ENCODE measurements around the gene CFAP206.
"Not testable (repeated sequence)": the region's sequence is repeated elsewhere in the genome, so short reads cannot be mapped to it uniquely, and the experiment has no call there.

The CFAP206 gene

DNA sequence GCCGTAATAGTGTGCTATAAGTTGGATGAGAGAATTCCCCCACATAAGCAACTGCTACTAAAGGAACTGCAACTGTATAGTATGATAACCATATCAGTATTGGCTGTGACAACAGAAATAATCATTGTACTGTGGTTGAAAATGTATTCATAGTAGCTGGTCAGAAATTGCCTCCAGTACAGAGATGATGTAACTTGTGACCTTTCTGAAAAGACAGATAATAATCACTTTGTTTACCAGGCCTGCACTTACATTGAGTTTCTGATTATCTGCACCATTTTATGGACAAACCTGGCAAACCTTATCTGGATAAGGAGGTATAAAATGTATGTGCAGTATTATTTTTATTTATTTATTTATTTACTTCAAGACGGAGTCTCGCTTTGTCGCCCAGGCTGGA, 19.0 kb downstream of the CFAP206 start:
- no peak for DNase-seq

DNA sequence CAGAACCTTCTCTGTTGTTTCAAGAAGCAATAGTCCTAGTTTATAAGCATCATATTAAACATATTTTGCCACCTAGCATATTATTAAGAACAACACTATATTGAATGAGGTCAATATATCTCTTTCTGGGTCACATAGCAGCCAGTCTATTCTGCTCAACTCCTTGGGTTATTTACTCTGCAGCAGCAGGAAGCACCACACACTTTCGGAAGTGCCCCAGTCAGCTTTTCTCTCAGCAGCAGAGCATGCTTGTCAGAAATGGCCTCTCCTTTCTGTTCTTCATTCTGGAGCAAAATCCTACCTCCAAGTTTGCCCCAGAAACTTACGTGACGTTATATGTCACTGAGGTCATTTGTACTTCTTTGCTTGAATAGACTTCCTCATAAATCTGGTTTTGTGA, 22.7 kb downstream of the CFAP206 start:
- DNase-seq: no peak

GRCh38 chr6:87431263-87431662, 23.5 kb downstream of the CFAP206 start:
- DNase-seq: no peak

DNA sequence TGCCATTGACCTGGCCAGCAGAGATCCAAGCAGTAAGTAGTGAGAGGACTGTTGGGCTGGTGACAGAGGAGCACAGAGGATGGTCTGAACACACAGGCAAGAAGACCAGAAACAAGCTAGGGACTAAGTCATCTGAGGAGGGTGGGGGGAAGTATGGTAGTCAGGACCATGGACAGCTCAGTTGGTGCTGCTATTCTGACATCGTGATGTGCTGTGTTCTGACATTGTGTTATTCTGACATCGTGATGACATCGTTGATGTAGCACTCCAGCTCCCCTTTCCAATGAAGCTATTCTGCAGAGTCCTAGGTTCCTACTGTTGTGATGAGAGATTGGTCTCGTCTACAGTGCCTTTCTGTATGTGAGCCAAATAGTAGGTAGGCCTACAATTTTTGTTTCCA, 28.7 kb downstream of the CFAP206 start:
- DNase-seq: no peak

DNA sequence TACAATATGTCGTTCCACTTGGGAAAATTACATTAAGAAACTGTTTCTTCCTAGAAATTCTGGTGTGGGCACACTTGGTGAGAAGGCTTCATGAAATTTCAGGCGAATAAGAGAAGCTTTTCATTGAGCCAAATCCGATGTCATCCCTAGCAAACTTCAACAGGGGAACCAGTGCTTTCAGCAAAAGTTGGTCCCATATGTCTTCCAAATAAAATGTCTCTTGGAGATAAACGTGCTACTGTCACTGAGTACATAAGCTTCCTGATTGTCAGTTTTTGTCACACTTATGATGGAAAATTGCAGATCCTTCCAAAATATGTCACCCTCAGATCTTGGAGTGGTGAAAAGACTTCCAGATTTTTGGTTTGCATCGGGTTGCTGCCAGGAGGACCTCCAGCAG, 33.9 kb downstream of the CFAP206 start:
- no peak for DNase-seq

- no peak for DNase-seq
These were observed 36.6 kb downstream of the CFAP206 start for GRCh38 chr6:87444362-87444761.

DNA sequence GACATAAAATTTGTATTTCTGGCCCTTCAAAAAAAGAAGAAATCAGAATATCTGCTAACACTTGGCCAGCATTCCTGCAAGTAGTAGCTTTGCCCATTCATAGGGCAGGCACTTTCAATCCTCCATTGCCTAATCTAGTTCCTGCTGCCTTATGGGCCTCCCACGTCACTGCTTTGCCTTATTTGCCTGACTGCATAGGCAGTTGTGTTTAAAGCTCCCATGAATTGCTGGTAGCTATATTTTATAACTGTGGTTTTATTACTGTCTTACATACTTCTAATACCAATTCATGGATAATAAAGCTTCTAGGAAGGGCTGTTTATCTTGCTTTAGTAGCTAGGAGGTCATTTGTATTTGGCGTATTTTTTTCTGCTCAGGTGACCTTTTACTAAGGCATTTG, 57.3 kb downstream of the CFAP206 start:
- no peak for DNase-seq

- DNase-seq: peak; percentile 77
These were observed 65.0 kb downstream of the CFAP206 start, which contains the start of gene SLC35A1 for GRCh38 chr6:87472525-87473418. TSS of gene SLC35A1 (plus strand) at chr6:87472974. CDS start at chr6:87473004, 30 bp downstream.

DNA sequence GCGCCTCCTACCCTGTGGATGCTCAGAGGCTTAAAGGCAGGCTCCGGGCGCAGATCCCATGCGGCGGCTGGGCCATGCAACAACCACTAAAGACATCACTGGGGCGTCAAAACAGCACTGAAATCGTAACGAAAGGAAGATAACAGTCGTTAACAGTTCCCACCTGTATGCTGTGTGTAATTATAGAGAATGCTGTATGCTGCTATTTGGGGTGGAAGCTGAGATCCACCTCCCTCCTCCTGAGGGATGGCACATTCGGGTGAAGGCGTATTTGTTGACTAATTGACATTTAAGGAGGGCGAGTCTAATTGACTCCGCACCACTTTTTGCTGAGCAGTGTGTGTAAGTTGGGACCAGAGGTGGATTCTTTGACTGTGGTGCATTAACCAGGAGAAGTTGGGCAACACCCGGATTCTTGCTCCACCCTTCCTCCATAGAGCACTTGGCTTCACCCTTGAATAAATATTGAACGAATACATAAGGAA, 65.7 kb downstream of the CFAP206 start:
- no peak for DNase-seq

DNA sequence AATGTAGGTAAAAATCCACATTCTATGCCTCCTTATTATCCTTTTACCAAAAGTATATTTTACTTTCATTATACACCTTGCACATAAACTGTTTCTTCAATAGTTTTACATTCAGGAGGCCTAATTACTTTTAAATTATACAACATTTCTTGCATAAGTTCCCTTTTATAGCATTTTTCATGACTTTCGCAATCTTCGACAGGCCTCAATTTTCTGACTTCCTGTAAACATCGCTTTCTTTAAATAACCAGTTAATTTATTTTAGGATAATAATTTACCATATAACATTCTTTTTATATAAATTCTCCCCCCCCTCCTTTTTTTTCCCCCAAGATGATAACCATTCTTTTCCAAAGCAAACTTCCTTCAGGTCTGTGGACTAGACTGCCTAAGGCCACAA, 74.2 kb downstream of the CFAP206 start:
- no peak for DNase-seq

GRCh38 chr6:87482366-87482765, 74.6 kb downstream of the CFAP206 start:
- DNase-seq: no peak

- no peak for DNase-seq
These were observed 76.2 kb downstream of the CFAP206 start for GRCh38 chr6:87483929-87484328.

GRCh38 chr6:87484491-87484890, 76.7 kb downstream of the CFAP206 start:
- DNase-seq: no peak

DNA sequence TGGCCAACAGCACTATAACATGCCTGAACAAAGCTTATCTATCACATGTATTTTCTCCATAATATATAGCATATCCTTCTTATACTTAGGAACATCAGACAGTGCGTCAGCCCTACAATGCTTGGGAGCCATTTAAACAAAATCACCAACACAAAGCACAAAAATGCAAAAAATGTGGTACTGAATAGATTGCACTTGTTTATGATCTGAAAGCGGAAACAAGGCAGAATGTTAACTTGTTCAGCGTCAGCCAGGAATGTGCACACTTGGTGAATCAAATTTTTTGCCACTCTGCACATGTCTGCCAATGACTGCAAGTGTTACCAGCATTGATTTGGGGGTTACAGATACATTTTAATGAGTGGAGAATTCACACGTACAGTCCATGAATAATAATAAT, 79.8 kb downstream of the CFAP206 start:
- DNase-seq: no peak

DNA sequence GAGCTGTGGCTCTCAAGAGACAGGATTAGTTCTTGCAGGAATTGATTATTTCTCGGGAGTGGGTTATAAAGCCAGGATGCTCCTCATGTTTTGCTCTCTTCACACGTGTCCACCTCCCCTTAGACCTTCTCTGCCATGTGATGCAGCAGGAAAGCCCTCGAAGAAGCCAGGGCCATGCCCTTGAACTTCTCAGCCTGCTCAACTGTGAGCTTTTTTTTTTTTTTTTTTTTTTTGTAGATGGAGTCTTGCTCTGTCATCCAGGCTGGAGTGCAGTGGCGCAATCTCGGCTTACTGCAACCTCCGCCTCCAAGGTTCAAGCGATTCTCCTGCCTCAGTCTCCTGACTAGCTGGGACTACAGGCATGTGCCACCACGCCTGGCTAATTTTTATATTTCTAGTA, 81.6 kb downstream of the CFAP206 start:
- not testable (repeated sequence) for DNase-seq

DNA sequence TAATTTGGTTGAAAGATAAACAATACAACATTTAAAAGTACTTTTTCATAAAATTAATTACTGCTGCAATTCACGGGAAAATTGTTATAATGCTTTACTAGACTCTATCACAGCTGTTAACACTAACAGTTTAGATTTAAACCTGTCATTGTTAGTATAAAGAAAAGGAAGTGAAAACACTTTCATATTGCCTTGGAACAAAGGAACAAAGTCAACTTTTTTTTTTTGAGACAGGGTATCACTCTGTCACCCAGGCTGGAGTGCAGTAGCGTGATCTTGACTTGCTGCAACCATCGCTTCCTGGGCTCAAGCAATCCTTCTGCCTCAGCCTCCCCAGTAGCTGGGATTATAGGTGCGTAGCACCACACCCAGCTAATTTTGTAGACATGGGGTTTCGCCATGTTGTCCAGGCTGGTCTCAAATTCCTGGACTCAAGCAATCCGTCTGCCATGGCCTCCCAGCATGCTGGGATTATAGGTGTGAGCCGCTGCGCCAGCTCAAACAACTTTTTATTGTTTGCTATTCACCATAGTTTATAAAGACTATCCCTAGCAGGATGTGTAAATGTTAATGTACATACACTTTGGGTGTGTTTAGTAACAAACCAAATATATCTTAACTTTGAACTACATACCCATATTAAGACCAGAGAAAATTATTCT, 87.1 kb downstream of the CFAP206 start:
- DNase-seq: no peak

DNA sequence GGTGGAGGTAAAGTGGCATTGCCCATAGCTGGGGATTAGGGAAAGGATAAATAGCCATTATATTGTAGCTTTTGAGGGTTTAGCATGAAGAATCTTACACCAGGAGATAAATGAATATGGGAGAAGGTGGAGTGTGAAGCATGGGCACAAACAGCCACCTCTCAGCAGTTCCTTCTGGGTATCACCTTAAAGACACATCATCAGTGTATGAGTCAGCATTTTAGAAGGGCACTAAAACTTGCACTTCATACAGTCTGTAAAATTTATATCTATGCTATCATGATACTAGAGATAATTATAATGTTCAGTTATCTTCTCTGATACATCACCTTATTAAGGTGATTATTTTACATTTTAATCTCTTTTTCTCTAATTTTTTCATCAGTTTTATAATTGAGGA, 90.3 kb downstream of the CFAP206 start:
- no peak for DNase-seq

- no peak for DNase-seq
These were observed 94.2 kb downstream of the CFAP206 start for GRCh38 chr6:87501809-87502572.

GRCh38 chr6:87504441-87504840, 96.7 kb downstream of the CFAP206 start:
- DNase-seq: no peak

Measured in DMS153 (cell line).